A549 (cell line): Measurements from ENCODE around the gene GTF2IRD2. TPM values are rescaled to one million over a fixed set of nuclear protein-coding genes. Genes with fewer than 3 reads are reported as not detected.
"Not testable (repeated sequence)": the region's sequence is repeated elsewhere in the genome, so short reads cannot be mapped to it uniquely, and the experiment has no call there.

Experiments
- ATAC-seq, 2 experiments: fragments of 200-7000 bp in 1 of 2; fragments of >200 bp in 1 of 2; cut with Nextera tagmentation in 1 of 2; cut with Tn5 transposase in 1 of 2; 3 replicates each; pipeline versions ENCODE4 v1.8.0 to v1.9.1; 2018 to 2020; ENCODE audit warnings: mild to moderate bottlenecking in 1 of 2, moderate library complexity in 1 of 2
- CTCF ChIA-PET: fragments of 300-600 bp; sonication (Branson Sonifier 250); formaldehyde crosslinking; extraction: SDS; loops from one replicate; lab custom pipeline; 2021; ENCODE audit warnings: antibody characterized with exemption, inconsistent platforms; lab: Yijun Ruan, JAX
- POLR2A ChIA-PET: fragments of 350-600 bp; formaldehyde crosslinking; extraction: SDS; loops from one replicate; lab custom pipeline; 2021; ENCODE audit warnings: antibody characterized with exemption, inconsistent platforms; lab: Yijun Ruan, JAX
- DNase-seq, 2 experiments: peaks; one replicate each; pipeline versions ENCODE4 v3.0.0 to v3.0.0-alpha.2; 2011 to 2016; ENCODE audit warnings: low read depth in 1 of 2, low spot score in 1 of 2
- FAIRE-seq: peaks from 2 replicates; lab custom pipeline; 2011; peaks lifted over from hg19 to GRCh38; lab: Jason Lieb, UNC
- H3K27ac ChIP-seq, 2 experiments: fragments of >200 bp; sonication (Bioruptor Twin); formaldehyde crosslinking; 3 replicates each; pipeline ENCODE4 v1.5.1; 2016 to 2017
- H3K4me1 ChIP-seq: fragments of >200 bp; sonication (Bioruptor Twin); formaldehyde crosslinking; 3 replicates; pipeline ENCODE4 v1.6.1; 2016
- H3K4me2 ChIP-seq: fragments of >200 bp; sonication (Bioruptor Twin); formaldehyde crosslinking; 3 replicates; pipeline ENCODE4 v1.6.1; 2016
- H3K4me3 ChIP-seq: fragments of >200 bp; sonication (Bioruptor Twin); formaldehyde crosslinking; 3 replicates; pipeline ENCODE4 v1.5.1; 2016
- H3K9me3 ChIP-seq: fragments of >200 bp; sonication (Bioruptor Twin); formaldehyde crosslinking; 3 replicates; pipeline ENCODE4 v1.6.1; 2016
- WGBS: methylation state at CpG from one replicate; pipeline ENCODE4 v1.1.6; 2017; ENCODE audit errors: missing lambda C conversion rate; 5-methylcytosine and 5-hydroxymethylcytosine counted together
- polyA plus RNA-seq, 4 experiments: library from polyadenylated mRNA; depleted of rRNA in 3 of 4; stranded (reverse); fragments of >200 nt; fragmentation: RNase III in 1 of 4; extraction: RNeasy Plus Mini Kit Qiagen cat#74134 plus additional on column Dnase treatment in 1 of 4; gene quantifications; 2 replicates in 3 of 4; 3 replicates in 1 of 4; pipeline ENCODE4 v1.2.3, GENCODE V29; 2011 to 2017

GTF2IRD2 gene
- polyA plus RNA-seq, 2 of the 4 experiments (the other 2 are of a cell fraction): 5.5 to 16.0 TPM

- POLR2A ChIA-PET, H3K9me3 ChIP-seq, FAIRE-seq, H3K4me2 ChIP-seq, H3K4me3 ChIP-seq, CTCF ChIA-PET, H3K27ac ChIP-seq, H3K4me1 ChIP-seq: not testable (repeated sequence)
- whole genome bisulfite sequencing: 88% methylated on average over 6 of the region's 6 CpGs
- DNase-seq: peak in 1 of 2 experiments; percentile 0
- peak; percentile 12 to 25; a peak in 2 of 6 replicates for ATAC-seq
These were observed 79.3 kb downstream of the GTF2IRD2 start for GRCh38 chr7:74772093-74772492.

GRCh38 chr7:74770062-74770461 is 81.3 kb downstream of the GTF2IRD2 start:
- CTCF ChIA-PET, H3K4me2 ChIP-seq, FAIRE-seq, ATAC-seq, H3K4me1 ChIP-seq, POLR2A ChIA-PET, H3K9me3 ChIP-seq, DNase-seq, H3K4me3 ChIP-seq, H3K27ac ChIP-seq: not testable (repeated sequence)
- WGBS: 88% methylated on average over 4 of the region's 7 CpGs

GRCh38 chr7:74766991-74767390 is 84.4 kb downstream of the GTF2IRD2 start:
- POLR2A ChIA-PET, CTCF ChIA-PET, H3K4me2 ChIP-seq, H3K4me3 ChIP-seq, H3K9me3 ChIP-seq, H3K4me1 ChIP-seq, FAIRE-seq, H3K27ac ChIP-seq: not testable (repeated sequence)
- 79% methylated on average over 8 of the region's 10 CpGs for WGBS
- DNase-seq (peak in 1 of 2 experiments; percentile 0), ATAC-seq (peak; percentile 32 to 33)

GRCh38 chr7:74766509-74766908 is 84.9 kb downstream of the GTF2IRD2 start:
- H3K27ac ChIP-seq, H3K4me1 ChIP-seq, H3K4me2 ChIP-seq, FAIRE-seq, POLR2A ChIA-PET, CTCF ChIA-PET, H3K9me3 ChIP-seq, DNase-seq, H3K4me3 ChIP-seq: not testable (repeated sequence)
- 39% methylated on average over 3 of the region's 7 CpGs for WGBS
- ATAC-seq: peak; percentile 40 to 60

GRCh38 chr7:74765205-74765918 is 86.0 kb downstream of the GTF2IRD2 start:
- H3K27ac ChIP-seq, DNase-seq, POLR2A ChIA-PET, H3K9me3 ChIP-seq, H3K4me2 ChIP-seq, H3K4me1 ChIP-seq, FAIRE-seq, H3K4me3 ChIP-seq, CTCF ChIA-PET: not testable (repeated sequence)
- no CpG with 5 or more reads among the region's 17 CpGs for WGBS
- peak; percentile 6 to 17; a peak in 4 of 6 replicates for ATAC-seq

GRCh38 chr7:74758982-74759381 is 92.4 kb downstream of the GTF2IRD2 start:
- DNase-seq, ATAC-seq, H3K4me1 ChIP-seq, H3K9me3 ChIP-seq, H3K27ac ChIP-seq, H3K4me3 ChIP-seq, CTCF ChIA-PET, H3K4me2 ChIP-seq, FAIRE-seq, POLR2A ChIA-PET: not testable (repeated sequence)
- no CpG with 5 or more reads among the region's 3 CpGs for WGBS

- H3K4me3 ChIP-seq, H3K4me1 ChIP-seq, ATAC-seq, FAIRE-seq, POLR2A ChIA-PET, H3K4me2 ChIP-seq, CTCF ChIA-PET, H3K9me3 ChIP-seq, DNase-seq, H3K27ac ChIP-seq: not testable (repeated sequence)
- WGBS: no CpG with 5 or more reads among the region's 7 CpGs
These were observed 93.1 kb downstream of the GTF2IRD2 start for GRCh38 chr7:74758268-74758667.

GRCh38 chr7:74756673-74757072 is 94.7 kb downstream of the GTF2IRD2 start:
- H3K9me3 ChIP-seq, H3K4me2 ChIP-seq, H3K4me1 ChIP-seq, H3K27ac ChIP-seq, POLR2A ChIA-PET, H3K4me3 ChIP-seq, CTCF ChIA-PET, FAIRE-seq, DNase-seq: not testable (repeated sequence)
- WGBS: 79% methylated on average over 5 of the region's 5 CpGs
- 0 out of 6 replicates have a peak, but pooled peaks of 1 of the 2 experiments have one; percentile 15 for ATAC-seq

- H3K27ac ChIP-seq: not testable (repeated sequence)
These were observed 97.4 kb downstream of the GTF2IRD2 start for GRCh38 chr7:74753921-74754482.

More at GRCh38 chr7:74753921-74754482, 97.4 kb downstream of the GTF2IRD2 start:
- H3K9me3 ChIP-seq, CTCF ChIA-PET, H3K4me1 ChIP-seq, DNase-seq, ATAC-seq, H3K4me2 ChIP-seq, FAIRE-seq, H3K4me3 ChIP-seq, POLR2A ChIA-PET: not testable (repeated sequence)
- 70% methylated on average over 2 of the region's 9 CpGs for WGBS
